SJCRH30 (cell line): ENCODE measurements around the gene SEMA4C. TPM values are rescaled to one million over a fixed set of nuclear protein-coding genes. Genes with fewer than 3 reads are reported as not detected.
A peak's percentile ranks its signal among the peaks of the same experiment; 100 is the strongest.

Source experiments
- DNase-seq, 2 experiments: peaks; one replicate each; pipeline ENCODE4 v3.0.0-alpha.2; 2015 to 2020
- H3K27ac ChIP-seq: fragments of 250-450 bp; sonication (Bioruptor Pico); 2 replicates; pipeline ENCODE4 v1.5.1; 2020; ENCODE audit warnings: mild to moderate bottlenecking, moderate library complexity
- H3K27me3 ChIP-seq: fragments of 250-450 bp; sonication (Bioruptor Pico); 2 replicates; pipeline ENCODE4 v1.5.1; 2020; ENCODE audit warnings: mild to moderate bottlenecking, moderate library complexity
- H3K36me3 ChIP-seq: fragments of 250-450 bp; sonication (Bioruptor Pico); 2 replicates; pipeline ENCODE4 v1.5.1; 2020; ENCODE audit warnings: mild to moderate bottlenecking, moderate library complexity
- H3K4me1 ChIP-seq: fragments of 250-450 bp; sonication (Bioruptor Pico); 2 replicates; pipeline ENCODE4 v1.5.1; 2020; ENCODE audit warnings: mild to moderate bottlenecking, moderate library complexity
- H3K4me3 ChIP-seq: fragments of 250-450 bp; sonication (Bioruptor Pico); 2 replicates; pipeline ENCODE4 v1.5.1; 2020; ENCODE audit warnings: mild to moderate bottlenecking, moderate library complexity
- H3K9me3 ChIP-seq: fragments of 250-450 bp; sonication (Bioruptor Pico); replicated peaks from 2 replicates; pipeline ENCODE4 v1.5.1; 2020; ENCODE audit warnings: mild to moderate bottlenecking, moderate library complexity
- total RNA-seq: library from RNA; depleted of rRNA; stranded (reverse); fragments of >200 nt; shearing (Covaris generic); gene quantifications from 2 replicates; pipeline ENCODE4 v1.2.3, GENCODE V29; 2014

The SEMA4C gene
- total RNA-seq, 1 experiment from 2014 or later, result 49.4 TPM

DNA sequence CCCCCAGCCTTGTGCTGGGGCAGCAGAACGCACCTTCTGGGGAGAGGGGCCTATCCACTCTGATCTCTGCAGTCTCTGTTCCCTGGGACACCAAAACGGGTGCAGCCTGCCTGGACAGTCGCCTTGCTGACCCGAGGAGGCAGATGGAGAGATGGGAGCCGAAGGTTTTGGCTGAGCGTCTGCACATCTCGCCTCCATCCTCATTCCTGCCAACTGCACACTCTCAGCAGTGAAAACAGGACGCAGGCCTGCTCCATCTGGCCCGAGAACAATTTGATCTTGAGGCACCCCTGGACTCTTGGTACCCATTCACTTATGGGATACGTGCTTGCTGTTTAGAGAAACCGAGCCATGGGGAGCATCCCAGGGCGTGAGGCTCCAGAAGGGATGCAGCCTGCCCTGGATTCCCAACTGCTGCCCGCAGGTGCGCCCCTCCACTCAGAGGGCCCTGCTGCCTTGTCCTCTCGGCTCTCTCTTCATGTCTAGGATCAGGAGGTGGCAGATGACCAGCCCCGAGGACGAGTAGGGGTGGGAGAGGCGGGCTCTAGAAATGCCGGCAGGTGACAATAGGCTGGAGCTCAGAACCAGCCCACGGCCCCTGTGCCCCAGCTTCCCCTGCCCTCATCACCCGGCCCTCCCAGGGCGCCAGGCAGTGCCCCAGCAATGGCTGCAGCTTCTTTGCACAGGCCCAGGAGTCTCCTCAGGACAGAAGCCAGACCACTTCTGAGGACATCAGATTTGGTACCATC is 9.1 kb upstream of the SEMA4C start:
- Histone ChIP-seq H3K4me1 (peaks cover 61% of the 10 kb centered on the region), H3K27ac (no peak overlapping the region), H3K9me3 (no peaks in the 10 kb centered on the region), H3K36me3 (no peaks in the 10 kb centered on the region), H3K27me3 (no peaks in the 10 kb centered on the region), H3K4me3 (no peak overlapping the region)
- no peak for DNase-seq

DNA sequence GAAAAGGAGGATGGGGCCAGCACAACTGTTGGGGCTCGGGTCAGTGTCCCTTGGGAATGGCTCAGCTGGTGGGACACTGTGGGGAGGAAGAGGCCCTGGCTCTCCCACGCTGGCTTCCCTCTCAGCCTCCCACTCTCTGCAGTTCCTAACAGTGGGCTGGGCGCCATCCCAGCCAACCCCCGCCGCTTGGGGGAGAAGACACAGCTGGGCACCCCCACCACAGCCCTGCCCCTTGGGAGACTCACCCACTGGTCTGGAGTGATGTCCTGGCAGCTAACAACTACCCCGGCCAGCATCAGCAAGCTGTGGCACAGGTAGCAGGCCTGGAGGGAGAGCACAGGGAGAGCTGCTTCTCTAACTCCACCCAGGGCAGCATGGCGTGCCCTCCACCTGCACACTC is 8.3 kb upstream of the SEMA4C start:
- DNase-seq, result no peak
- H3K4me3 ChIP-seq, result no peak overlapping the region
- H3K36me3 ChIP-seq, result no peaks in the 10 kb centered on the region
- H3K4me1 ChIP-seq, result peaks cover 62% of the 10 kb centered on the region
- H3K27me3 ChIP-seq, result no peaks in the 10 kb centered on the region
- H3K9me3 ChIP-seq, result no peaks in the 10 kb centered on the region
- peak overlapping the region; percentile 23 for H3K27ac ChIP-seq

DNA sequence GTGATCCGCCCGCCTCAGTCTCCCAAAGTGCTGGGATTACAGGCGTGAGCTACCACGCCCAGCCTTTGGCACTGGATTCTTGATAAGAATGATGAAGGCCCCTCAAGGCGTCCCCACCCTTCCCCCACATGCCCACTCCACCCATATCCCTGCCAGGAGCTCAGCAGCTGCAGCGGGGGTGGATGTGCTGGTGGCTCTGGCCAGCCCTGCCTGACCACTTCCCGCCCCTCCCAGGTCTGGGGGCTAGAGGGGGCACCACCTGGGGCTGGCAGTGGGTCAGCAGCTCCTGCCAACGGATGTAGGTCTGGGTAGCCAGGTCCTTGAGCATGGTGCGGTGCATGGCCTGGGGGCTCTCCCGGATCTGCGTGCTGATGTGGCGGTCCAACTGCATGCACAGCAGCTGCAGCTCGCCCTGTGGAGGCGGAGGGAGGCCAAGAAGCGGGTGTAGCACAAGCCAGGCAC is 7.8 kb upstream of the SEMA4C start:
- Histone ChIP-seq H3K27me3 (no peaks in the 10 kb centered on the region), H3K4me3 (no peak overlapping the region), H3K36me3 (no peaks in the 10 kb centered on the region), H3K9me3 (no peaks in the 10 kb centered on the region), H3K27ac (peak overlapping the region; percentile 23), H3K4me1 (peaks cover 57% of the 10 kb centered on the region)
- DNase-seq, result peak; percentile 75 to 78

DNA sequence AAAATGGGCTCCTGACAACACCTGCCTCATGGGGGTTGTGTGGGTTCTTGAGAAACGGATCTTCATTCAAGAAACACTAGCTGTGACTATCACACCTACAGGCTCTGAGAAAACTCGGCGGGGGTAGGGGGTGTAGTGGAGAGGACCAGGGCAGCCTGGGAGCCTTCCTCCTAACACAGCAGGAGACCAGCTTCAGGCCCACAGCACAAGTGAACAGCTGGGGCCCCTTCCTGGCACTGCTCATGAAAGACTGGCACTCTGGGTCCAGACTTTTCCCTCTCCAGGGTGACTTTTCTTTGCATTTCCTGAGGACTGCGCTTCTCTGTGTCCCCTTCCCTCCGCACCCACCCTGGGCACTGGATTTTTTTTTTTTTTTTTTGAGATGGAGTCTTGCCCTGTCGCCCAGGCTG is 7.2 kb upstream of the SEMA4C start:
- Histone ChIP-seq H3K27ac (peak overlapping the region; percentile 23; the same call in 1 of the 2 replicates), H3K9me3 (no peaks in the 10 kb centered on the region), H3K36me3 (no peaks in the 10 kb centered on the region), H3K27me3 (no peaks in the 10 kb centered on the region), H3K4me1 (peaks cover 51% of the 10 kb centered on the region), H3K4me3 (no peak overlapping the region)
- peak in 1 of 2 experiments; percentile 50 for DNase-seq

DNA sequence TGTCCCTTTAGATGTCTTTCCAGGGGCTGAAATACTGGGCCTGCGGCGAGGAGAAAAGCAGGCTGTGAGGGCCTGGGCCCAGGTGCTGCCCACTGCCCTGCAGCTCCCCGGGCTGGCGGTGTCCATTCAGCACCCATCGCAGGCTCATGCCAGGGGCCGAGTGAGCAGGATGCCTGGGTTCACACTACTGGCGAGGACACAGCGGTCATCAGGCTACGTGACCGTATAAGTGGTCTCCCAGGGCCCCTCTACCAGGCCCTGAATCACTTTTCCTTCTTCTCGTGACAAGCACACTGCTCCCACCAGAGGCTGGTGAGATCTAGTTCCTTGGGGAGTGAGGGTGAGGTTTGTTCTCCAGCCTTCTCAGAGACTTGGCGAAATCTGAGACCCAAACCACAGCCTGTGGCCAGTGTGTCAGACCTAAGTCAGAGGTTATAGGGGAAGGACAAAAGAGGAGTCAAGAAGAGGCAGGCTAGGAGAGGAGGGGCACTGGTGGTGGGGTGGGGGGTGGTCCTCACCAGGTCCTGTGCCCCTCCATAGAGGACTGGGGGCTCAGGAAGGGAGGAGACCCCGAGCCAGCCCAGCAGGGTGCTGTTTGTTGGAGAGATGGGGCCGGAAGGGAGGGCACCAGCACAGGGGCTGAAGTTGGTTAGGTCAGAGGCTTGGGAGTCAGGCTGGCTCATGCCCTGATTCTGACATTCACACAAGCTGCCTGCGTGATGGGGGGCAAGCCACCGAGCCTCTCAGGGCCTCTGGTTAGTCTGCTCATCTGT is 6.6 kb upstream of the SEMA4C start:
- H3K27ac ChIP-seq, result peak overlapping the region; percentile 23; the same call in 1 of the 2 replicates
- no peaks in the 10 kb centered on the region for H3K36me3 ChIP-seq
- no peaks in the 10 kb centered on the region for H3K27me3 ChIP-seq
- no peaks in the 10 kb centered on the region for H3K9me3 ChIP-seq
- H3K4me3 ChIP-seq, result no peak overlapping the region
- peaks cover 45% of the 10 kb centered on the region for H3K4me1 ChIP-seq
- peak; percentile 60 to 77 for DNase-seq

DNA sequence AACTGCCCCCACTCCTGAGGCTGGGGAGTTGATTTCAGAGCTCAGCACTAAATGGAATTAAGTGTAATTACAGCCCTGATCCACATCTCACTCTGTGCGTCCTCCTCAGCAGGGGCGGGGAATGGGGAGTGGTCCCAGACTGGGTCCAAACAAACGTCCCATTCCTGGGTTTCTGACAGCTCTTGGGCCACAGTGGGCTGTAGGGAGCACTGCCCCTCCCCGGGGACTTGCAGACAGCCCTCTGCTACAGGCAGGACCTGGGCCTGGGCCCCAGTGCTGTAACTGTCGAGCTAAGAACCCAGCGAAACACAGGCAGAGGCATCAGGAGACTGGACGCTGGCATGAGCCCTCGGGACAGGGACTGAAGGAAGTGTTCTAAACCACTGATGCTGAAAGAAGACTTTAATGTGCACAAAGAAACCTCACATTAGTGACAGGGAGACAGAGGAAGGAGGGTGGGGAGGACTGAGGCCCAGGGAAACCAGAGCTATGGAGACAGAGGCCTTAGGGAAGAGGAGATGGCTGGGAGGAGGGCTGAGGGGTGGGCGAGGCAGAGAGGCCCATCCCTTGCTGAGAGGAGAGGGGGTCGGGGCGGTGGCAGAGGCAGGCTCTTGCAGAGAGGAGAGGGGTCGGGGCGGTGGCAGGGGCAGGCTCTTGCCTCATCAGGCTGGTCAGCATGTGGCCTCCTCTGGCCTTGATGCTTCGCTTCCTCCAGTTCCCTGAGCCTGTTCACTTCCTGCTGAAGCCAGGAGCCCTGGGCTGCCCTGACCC is 5.8 kb upstream of the SEMA4C start:
- no peak for DNase-seq
- H3K4me3 ChIP-seq, result no peak overlapping the region
- H3K36me3 ChIP-seq, result no peaks in the 10 kb centered on the region
- no peaks in the 10 kb centered on the region for H3K27me3 ChIP-seq
- H3K4me1 ChIP-seq, result peaks cover 40% of the 10 kb centered on the region
- peak overlapping the region; percentile 23; the same call in 1 of the 2 replicates for H3K27ac ChIP-seq
- no peaks in the 10 kb centered on the region for H3K9me3 ChIP-seq

DNA sequence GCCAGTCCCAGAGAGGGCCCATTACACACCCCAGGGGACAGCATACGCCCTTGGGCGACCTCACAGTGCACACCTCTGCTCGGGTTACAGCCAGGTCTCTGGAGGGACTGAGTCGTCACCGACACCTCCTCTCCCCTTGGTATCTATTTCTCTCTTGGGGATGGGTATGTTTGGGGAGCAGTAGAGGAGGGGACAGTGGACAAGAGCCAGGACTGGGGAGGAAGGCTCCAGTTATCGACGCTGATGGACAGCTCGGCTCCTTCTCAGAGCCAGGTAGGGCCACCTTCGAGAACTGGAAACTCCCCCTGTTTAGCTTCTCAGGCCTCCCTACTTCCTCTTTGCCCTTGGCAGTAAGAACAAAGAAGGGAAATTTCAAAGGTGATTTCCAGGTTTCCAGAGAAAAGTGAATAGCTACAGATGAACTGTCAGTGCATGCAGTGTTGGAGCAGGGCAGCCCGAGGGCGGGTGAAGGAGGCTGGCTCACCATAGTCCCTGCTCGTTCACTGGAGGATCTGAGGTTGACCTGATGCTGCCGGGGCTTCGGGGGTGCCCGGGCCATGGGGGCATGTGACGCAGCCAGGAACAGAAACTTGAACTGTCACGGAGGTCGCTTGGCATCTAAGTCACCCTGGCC is 4.4 kb upstream of the SEMA4C start:
- Histone ChIP-seq H3K9me3 (no peaks in the 10 kb centered on the region), H3K4me3 (no peak overlapping the region), H3K4me1 (peaks cover 44% of the 10 kb centered on the region), H3K27ac (no peak overlapping the region), H3K27me3 (no peaks in the 10 kb centered on the region), H3K36me3 (no peaks in the 10 kb centered on the region)
- DNase-seq, result no peak

DNA sequence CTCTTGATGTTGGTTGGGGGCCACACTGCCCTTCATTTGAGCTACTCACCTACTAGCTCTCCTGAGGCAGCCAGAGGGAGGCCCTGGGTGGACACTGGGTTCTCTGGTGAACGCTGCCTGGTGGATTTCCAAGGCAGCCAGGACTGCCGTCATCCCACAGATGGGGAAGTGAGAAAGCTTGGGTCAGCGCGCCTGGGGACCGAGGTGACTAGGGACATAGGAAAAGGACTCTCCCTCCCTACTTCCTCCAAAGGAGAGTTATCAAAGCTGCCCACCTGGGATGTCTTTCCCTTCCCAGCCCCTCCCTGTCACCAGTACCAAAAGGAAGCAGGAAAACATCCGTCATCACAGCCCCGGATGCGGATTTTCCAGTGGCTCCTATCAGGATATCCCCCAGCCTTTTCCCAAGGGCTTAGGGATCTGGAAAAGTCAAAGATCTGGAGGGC is 3.8 kb upstream of the SEMA4C start:
- H3K27ac ChIP-seq, result no peak overlapping the region
- H3K27me3 ChIP-seq, result no peaks in the 10 kb centered on the region
- H3K4me1 ChIP-seq, result peaks cover 44% of the 10 kb centered on the region
- H3K9me3 ChIP-seq, result no peaks in the 10 kb centered on the region
- DNase-seq, result no peak
- H3K36me3 ChIP-seq, result no peaks in the 10 kb centered on the region
- H3K4me3 ChIP-seq, result no peak overlapping the region

DNA sequence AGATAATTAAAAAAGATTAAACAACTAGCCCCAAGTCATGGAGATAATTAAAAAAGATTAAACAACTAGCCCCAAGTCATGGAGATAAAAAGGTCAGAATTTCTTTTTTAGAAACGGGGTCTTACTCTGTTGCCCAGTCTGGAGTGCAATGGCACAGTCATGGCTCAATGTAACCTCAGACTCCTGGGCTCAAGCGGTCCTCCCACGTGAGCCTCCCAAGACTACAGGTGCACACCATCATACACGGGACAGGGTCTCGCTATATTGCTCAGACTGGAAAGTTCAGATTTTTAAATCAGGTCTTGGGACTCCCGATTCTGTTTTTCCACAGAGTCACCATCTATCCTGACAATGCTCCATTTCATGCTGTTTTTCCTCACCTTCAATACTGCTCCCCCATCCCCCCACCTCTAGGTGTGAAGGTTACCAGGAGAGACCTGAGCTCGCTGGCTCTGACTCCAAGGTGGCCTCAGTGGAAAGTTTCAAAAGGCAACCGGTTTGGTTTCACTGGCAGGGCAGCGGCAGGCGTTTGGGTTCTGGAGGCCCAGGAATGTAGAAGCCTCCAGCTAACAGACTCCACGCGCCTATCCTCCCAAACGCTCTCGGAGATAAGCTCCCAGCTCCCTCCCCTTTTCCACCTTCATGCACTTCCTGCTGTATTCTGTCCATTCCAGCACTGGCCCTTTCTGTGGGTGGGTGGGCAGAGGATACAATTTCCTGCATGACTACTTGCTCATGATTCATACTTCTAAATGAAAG is 2.9 kb upstream of the SEMA4C start:
- Histone ChIP-seq H3K4me3 (no peak overlapping the region), H3K27me3 (no peaks in the 10 kb centered on the region), H3K36me3 (no peaks in the 10 kb centered on the region), H3K9me3 (no peaks in the 10 kb centered on the region), H3K27ac (no peak overlapping the region), H3K4me1 (peaks cover 35% of the 10 kb centered on the region)
- no peak for DNase-seq

DNA sequence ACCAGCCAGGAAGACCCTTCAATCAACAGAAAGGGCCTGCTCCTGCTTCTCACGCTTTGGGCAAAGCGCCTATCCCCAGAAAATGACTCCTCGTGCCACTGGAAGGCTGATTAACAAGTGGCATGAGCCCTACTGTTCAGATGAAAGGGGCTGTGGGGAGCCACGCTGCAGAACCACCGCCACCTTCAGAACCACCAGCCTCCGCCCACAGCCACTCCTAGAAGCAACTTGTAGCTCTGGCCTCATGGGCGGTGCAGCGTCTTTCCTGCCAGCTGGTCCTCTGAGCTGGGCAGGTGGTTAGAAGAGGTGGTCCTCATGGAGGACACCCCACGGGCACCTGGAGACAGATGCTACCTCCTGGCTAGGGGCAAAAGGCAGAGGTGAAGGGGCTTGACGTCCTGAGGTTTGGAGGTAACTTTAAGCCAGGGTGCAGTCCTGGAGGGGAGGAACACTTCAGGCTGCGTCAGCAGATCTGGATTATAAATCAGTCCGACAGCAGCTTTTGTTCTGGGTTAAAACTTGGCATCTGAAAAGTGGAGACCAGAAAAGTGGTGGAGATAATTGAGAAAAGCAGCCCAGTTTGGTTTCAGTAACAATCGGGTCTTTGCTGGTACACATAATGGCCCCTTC is 861 bp upstream of the SEMA4C start:
- H3K4me3 ChIP-seq, result peak overlapping the region; percentile 93
- no peaks in the 10 kb centered on the region for H3K9me3 ChIP-seq
- peak in 1 of 2 experiments; percentile 7 for DNase-seq
- H3K36me3 ChIP-seq, result peaks cover 9% of the 10 kb centered on the region
- H3K27ac ChIP-seq, result no peak overlapping the region
- H3K4me1 ChIP-seq, result peaks cover 15% of the 10 kb centered on the region
- H3K27me3 ChIP-seq, result no peaks in the 10 kb centered on the region

DNA sequence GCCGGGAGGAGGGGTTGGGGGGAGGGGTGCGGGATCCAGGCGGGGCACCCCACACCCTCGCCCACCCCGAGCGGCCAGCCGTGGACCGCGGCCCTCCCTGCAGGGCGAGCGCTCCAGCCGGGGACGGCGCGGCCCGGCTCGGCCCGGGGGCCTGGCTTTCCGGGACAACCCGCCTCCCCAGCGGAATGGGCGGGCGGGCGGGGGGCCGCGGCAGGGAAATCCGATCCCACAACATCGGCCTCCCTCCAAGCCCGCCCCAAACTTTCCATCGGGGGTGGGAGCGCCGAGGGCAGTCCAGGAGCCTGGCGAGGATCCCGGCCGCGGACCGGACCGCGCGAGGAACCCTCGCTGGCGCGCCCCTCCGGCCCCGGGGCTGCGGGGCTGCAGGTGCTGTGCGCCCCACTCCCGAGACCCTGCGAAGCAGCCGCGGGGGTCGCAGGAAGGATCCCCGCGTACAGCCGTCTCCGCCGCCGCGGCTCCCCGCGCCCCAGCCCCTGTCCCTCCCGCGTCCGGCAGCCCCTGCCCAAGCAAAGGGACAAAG is 529 bp downstream of the SEMA4C start:
- peak; percentile 77 to 78 for DNase-seq
- H3K36me3 ChIP-seq, result peaks cover 21% of the 10 kb centered on the region
- peak overlapping the region; percentile 93 for H3K4me3 ChIP-seq
- peak overlapping the region; percentile 92 for H3K27ac ChIP-seq
- peaks cover 8% of the 10 kb centered on the region for H3K4me1 ChIP-seq
- H3K27me3 ChIP-seq, result no peaks in the 10 kb centered on the region
- H3K9me3 ChIP-seq, result no peaks in the 10 kb centered on the region

DNA sequence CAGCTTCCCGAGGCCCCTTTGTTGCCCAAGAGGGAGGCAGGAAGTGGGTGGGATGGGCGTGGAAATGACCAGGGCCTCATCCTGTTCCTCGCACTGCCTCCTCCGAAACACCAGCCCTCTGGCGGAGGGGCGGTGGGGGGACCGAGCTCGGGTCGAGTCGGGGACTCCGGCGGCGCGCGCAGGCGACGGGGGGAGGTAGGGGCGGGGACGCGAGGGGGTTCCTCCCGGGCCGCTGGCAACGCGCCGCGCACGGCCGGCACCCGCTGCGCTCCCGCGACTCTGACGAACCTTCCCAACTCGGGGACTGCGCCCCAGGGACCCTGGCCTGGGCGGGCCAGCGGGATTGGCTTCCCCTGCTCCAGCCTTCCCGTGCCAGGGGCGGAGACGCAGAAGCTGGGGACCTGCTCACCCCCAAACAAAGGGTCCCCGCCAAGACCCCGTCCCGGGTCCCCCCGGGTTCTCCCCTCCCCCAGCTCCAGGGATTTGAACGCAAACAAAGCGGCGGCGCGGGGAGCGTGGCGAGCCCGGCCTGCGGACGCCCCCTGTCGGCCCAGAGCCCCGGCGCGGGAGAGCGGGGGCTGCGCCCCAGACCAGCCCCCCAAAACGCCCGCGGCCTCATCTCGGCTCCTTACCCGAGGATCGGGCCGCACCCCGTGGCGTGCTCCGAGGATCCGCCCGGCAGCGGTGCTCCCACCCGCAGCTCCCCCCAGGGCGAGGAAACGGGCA is 1.2 kb downstream of the SEMA4C start:
- DNase-seq, result peak; percentile 95 to 96

More for the DNA sequence above, 1.2 kb downstream of the SEMA4C start:
- Histone ChIP-seq H3K4me1 (peaks cover 8% of the 10 kb centered on the region), H3K9me3 (no peaks in the 10 kb centered on the region), H3K4me3 (peak overlapping the region; percentile 93), H3K36me3 (peaks cover 28% of the 10 kb centered on the region), H3K27ac (peak overlapping the region; percentile 92), H3K27me3 (no peaks in the 10 kb centered on the region)
